Adrenal gland (tissue), 5 donors: ENCODE results near the gene COL5A1.

Source experiments
- POLR2A ChIP-seq, 2 donors: fragments of 450-650 bp; IDR thresholded peaks; one replicate each; pipeline ENCODE4 v1.6.1; 2017; ENCODE audit warnings: antibody characterized with exemption in 2 of 2, mild to moderate bottlenecking in 2 of 2, moderate library complexity in 1 of 2
- TF ChIP-seq, protein P1 (sequence below), 6 experiments: fragments of 450-650 bp in 4 of 6; fragments of 200-600 bp in 2 of 6; sonication (generic) in 1 of 6; IDR thresholded peaks; 1 replicate in 5 of 6; 2 replicates in 1 of 6; pipeline versions ENCODE4 v1.5.1 to v1.8.0; 2016 to 2021; ENCODE audit warnings: antibody characterized with exemption in 6 of 6, mild to moderate bottlenecking in 2 of 6, moderate library complexity in 1 of 6
- donor health status: DM: no; HTN: no; CAD: no.

GRCh38 chr9:134773842-134774241 lies 132.2 kb downstream of the COL5A1 start:
- TF ChIP-seq, protein P1, sequence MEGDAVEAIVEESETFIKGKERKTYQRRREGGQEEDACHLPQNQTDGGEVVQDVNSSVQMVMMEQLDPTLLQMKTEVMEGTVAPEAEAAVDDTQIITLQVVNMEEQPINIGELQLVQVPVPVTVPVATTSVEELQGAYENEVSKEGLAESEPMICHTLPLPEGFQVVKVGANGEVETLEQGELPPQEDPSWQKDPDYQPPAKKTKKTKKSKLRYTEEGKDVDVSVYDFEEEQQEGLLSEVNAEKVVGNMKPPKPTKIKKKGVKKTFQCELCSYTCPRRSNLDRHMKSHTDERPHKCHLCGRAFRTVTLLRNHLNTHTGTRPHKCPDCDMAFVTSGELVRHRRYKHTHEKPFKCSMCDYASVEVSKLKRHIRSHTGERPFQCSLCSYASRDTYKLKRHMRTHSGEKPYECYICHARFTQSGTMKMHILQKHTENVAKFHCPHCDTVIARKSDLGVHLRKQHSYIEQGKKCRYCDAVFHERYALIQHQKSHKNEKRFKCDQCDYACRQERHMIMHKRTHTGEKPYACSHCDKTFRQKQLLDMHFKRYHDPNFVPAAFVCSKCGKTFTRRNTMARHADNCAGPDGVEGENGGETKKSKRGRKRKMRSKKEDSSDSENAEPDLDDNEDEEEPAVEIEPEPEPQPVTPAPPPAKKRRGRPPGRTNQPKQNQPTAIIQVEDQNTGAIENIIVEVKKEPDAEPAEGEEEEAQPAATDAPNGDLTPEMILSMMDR (IDR thresholded peaks at IDR 0.05), result no peak
- no peak for TF ChIP-seq POLR2A (IDR thresholded peaks at IDR 0.05)
